Gastroesophageal sphincter (tissue), 4 donors: Measurements from ENCODE around the gene NEO1. TPM values are rescaled to one million over a fixed set of nuclear protein-coding genes. Genes with fewer than 3 reads are reported as not detected.

Experiments used
- ATAC-seq: fragments of 150-250 bp; one replicate; pipeline ENCODE4 v1.9.1; 2016; ENCODE audit warnings: mild to moderate bottlenecking, moderate library complexity
- H3K27ac ChIP-seq, 4 donors: fragments of 200-600 bp; sonication (generic) in 3 of 4; 1 replicate in 3 of 4; 2 replicates in 1 of 4; pipeline ENCODE4 v1.5.1; 2016 to 2019
- H3K27me3 ChIP-seq: fragments of 200-600 bp; sonication (generic); one replicate; pipeline ENCODE4 v1.5.1; 2019
- H3K36me3 ChIP-seq, 2 donors: fragments of 200-600 bp; sonication (generic); one replicate each; pipeline ENCODE4 v1.5.1; 2019; ENCODE audit warnings: control low read depth in 1 of 2
- H3K4me1 ChIP-seq, 3 donors: fragments of 200-600 bp; sonication (generic); 1 replicate in 2 of 3; 2 replicates in 1 of 3; pipeline ENCODE4 v1.5.1; 2016 to 2019; ENCODE audit warnings: control low read depth in 2 of 3
- H3K4me3 ChIP-seq, 2 donors: fragments of 200-600 bp; sonication (generic); one replicate each; pipeline ENCODE4 v1.5.1; 2019; ENCODE audit warnings: mild to moderate bottlenecking in 1 of 2, moderate library complexity in 1 of 2
- H3K9me3 ChIP-seq, 3 donors: fragments of 200-600 bp; sonication (generic); one replicate each; pipeline ENCODE4 v1.5.1; 2017 to 2019; ENCODE audit warnings: control low read depth in 2 of 3
- CTCF ChIP-seq, 4 experiments: fragments of 200-600 bp in 2 of 4; fragments of 450-650 bp in 2 of 4; sonication (generic) in 1 of 4; IDR thresholded peaks; one replicate each; pipeline ENCODE4 v1.5.1; 2017 to 2019; ENCODE audit warnings: antibody characterized with exemption in 4 of 4, mild to moderate bottlenecking in 2 of 4, moderate library complexity in 2 of 4
- EP300 ChIP-seq: sonication (generic); formaldehyde crosslinking; IDR thresholded peaks from one replicate; pipeline ENCODE4 v1.6.1; 2017; ENCODE audit warnings: antibody characterized with exemption, mild to moderate bottlenecking
- POLR2A ChIP-seq, 2 donors: fragments of 450-650 bp; IDR thresholded peaks; one replicate each; pipeline ENCODE4 v1.6.1; 2017; ENCODE audit warnings: antibody characterized with exemption in 2 of 2, mild to moderate bottlenecking in 2 of 2, moderate library complexity in 1 of 2
- POLR2AphosphoS5 ChIP-seq: sonication (generic); formaldehyde crosslinking; IDR thresholded peaks from one replicate; pipeline ENCODE4 v1.6.1; 2017; ENCODE audit warnings: antibody characterized with exemption
- WGBS, 2 donors: methylation state at CpG; one replicate each; pipeline ENCODE4 v1.1.5; 2018; ENCODE audit warnings: low coverage in 1 of 2; 5-methylcytosine and 5-hydroxymethylcytosine counted together
- total RNA-seq, 4 donors: library from RNA; depleted of rRNA; stranded (reverse); fragments of >200 nt; gene quantifications; one replicate each; pipeline ENCODE4 v1.1.0, GENCODE V29; 2016

The NEO1 gene
- total RNA-seq, 4 donors from 2014 or later, result 28.3 to 61.7 (median 36.1) TPM

- ATAC-seq, result no peak
- H3K4me1 ChIP-seq, result no peaks in the 10 kb centered on the region
- no peak overlapping the region for H3K27ac ChIP-seq
- H3K27me3 ChIP-seq, result no peaks in the 10 kb centered on the region
- peaks cover 0 to 12% of the 10 kb centered on the region in 2 donors for H3K36me3 ChIP-seq
- WGBS, 2 donors, result 94 to 100% methylated on average over 2 of the region's 2 CpGs
- H3K9me3 ChIP-seq, result peaks cover 0 to 4% (median 2%) of the 10 kb centered on the region in 3 donors
- TF ChIP-seq EP300, result no peak
- TF ChIP-seq POLR2AphosphoS5, result no peak
- TF ChIP-seq CTCF (IDR thresholded peaks at IDR 0.05), result no peak
- no peak for TF ChIP-seq POLR2A (IDR thresholded peaks at IDR 0.05)
- no peak overlapping the region for H3K4me3 ChIP-seq
Observed at GRCh38 chr15:73150831-73151230, 98.6 kb downstream of the NEO1 start.

GRCh38 chr15:73153024-73153423 is 100.8 kb downstream of the NEO1 start:
- no peaks in the 10 kb centered on the region for H3K27me3 ChIP-seq
- WGBS, 2 donors, result 92 to 94% methylated on average over 1 of the region's 1 CpG
- no peak overlapping the region for H3K27ac ChIP-seq
- H3K36me3 ChIP-seq, result peaks cover 0 to 25% of the 10 kb centered on the region in 2 donors
- TF ChIP-seq POLR2AphosphoS5, result no peak
- TF ChIP-seq POLR2A (IDR thresholded peaks at IDR 0.05), result no peak
- TF ChIP-seq CTCF (IDR thresholded peaks at IDR 0.05), result no peak
- TF ChIP-seq EP300, result no peak
- no peaks in the 10 kb centered on the region for H3K4me1 ChIP-seq
- H3K9me3 ChIP-seq, result peaks cover 0 to 4% (median 2%) of the 10 kb centered on the region in 3 donors
- ATAC-seq, result no peak
- no peak overlapping the region for H3K4me3 ChIP-seq

GRCh38 chr15:73153447-73153846 is 101.2 kb downstream of the NEO1 start:
- Histone ChIP-seq H3K4me1 (no peaks in the 10 kb centered on the region), H3K27me3 (no peaks in the 10 kb centered on the region), H3K9me3 (peaks cover 0 to 4% (median 2%) of the 10 kb centered on the region in 3 donors), H3K4me3 (no peak overlapping the region), H3K36me3 (peaks cover 0 to 25% of the 10 kb centered on the region in 2 donors), H3K27ac (no peak overlapping the region)
- no peak for ATAC-seq
- WGBS, 2 donors, result 95 to 96% methylated on average over 5 of the region's 5 CpGs
- no peak for TF ChIP-seq EP300
- no peak for TF ChIP-seq CTCF (IDR thresholded peaks at IDR 0.05)
- no peak for TF ChIP-seq POLR2A (IDR thresholded peaks at IDR 0.05)
- TF ChIP-seq POLR2AphosphoS5, result no peak

GRCh38 chr15:73156431-73157191 is 104.3 kb downstream of the NEO1 start:
- 100% methylated on average over 2 of the region's 3 CpGs; no CpG with 5 or more reads in 1 of the 2 donors for WGBS, 2 donors
- TF ChIP-seq EP300 (no peak), POLR2AphosphoS5 (no peak), CTCF (IDR thresholded peaks at IDR 0.05) (no peak), POLR2A (IDR thresholded peaks at IDR 0.05) (no peak)
- H3K27ac ChIP-seq, result no peak overlapping the region
- H3K9me3 ChIP-seq, result peaks cover 0 to 4% (median 2%) of the 10 kb centered on the region in 3 donors
- no peak for ATAC-seq
- H3K4me1 ChIP-seq, result peaks cover 0 to 7% (median 0%) of the 10 kb centered on the region in 3 donors
- no peak overlapping the region for H3K4me3 ChIP-seq
- peaks cover 0 to 25% of the 10 kb centered on the region in 2 donors for H3K36me3 ChIP-seq
- H3K27me3 ChIP-seq, result no peaks in the 10 kb centered on the region

- ATAC-seq, result no peak
- 27 to 45% methylated on average over 1 of the region's 1 CpG for WGBS, 2 donors
Observed at GRCh38 chr15:73161546-73161945, 109.3 kb downstream of the NEO1 start.

More at GRCh38 chr15:73161546-73161945, 109.3 kb downstream of the NEO1 start:
- no peaks in the 10 kb centered on the region for H3K27me3 ChIP-seq
- peaks cover 0 to 18% (median 0%) of the 10 kb centered on the region in 3 donors for H3K4me1 ChIP-seq
- TF ChIP-seq POLR2AphosphoS5 (no peak), CTCF (IDR thresholded peaks at IDR 0.05) (no peak), EP300 (no peak), POLR2A (IDR thresholded peaks at IDR 0.05) (no peak)
- H3K9me3 ChIP-seq, result no peaks in the 10 kb centered on the region
- no peak overlapping the region for H3K4me3 ChIP-seq
- peaks cover 0 to 7% of the 10 kb centered on the region in 2 donors for H3K36me3 ChIP-seq
- H3K27ac ChIP-seq, result no peak overlapping the region
